ENCODE results near the gene FNDC3B.

FNDC3B gene

GRCh38 chr3:172315401-172316091 lies 276.2 kb downstream of the FNDC3B start:
- no peaks in the 10 kb centered on the region for H3F3A ChIP-seq (ENCODE audit: insufficient read depth, low read length)
- no peaks in the 10 kb centered on the region for H3K36me3 ChIP-seq (ENCODE audit: insufficient read depth, low read length)
- H3K27me3 ChIP-seq (ENCODE audit: insufficient read depth, low read length): no peaks in the 10 kb centered on the region
- TF ChIP-seq EZH2 (IDR thresholded peaks at IDR 0.05; ENCODE audit: borderline replicate concordance, low read length): no peak
- H2AFZ ChIP-seq (ENCODE audit: low read length): no peak overlapping the region
- H3K4me1 ChIP-seq (ENCODE audit: insufficient read depth, low read length, severe bottlenecking): no peaks in the 10 kb centered on the region
- H3K79me2 ChIP-seq (ENCODE audit: insufficient read depth, low read length): no peaks in the 10 kb centered on the region
- H3K4me2 ChIP-seq (ENCODE audit: low read length): no peak overlapping the region
- no peak overlapping the region for H3K27ac ChIP-seq (ENCODE audit: low read depth, low read length, poor library complexity, severe bottlenecking)
- H4K20me1 ChIP-seq (ENCODE audit: insufficient read depth, low read length): no peaks in the 10 kb centered on the region
- H3K9ac ChIP-seq (ENCODE audit: low read length): no peak overlapping the region
- no peaks in the 10 kb centered on the region for H3K9me2 ChIP-seq (ENCODE audit: low read depth, low read length)
- H3K9me3 ChIP-seq (ENCODE audit: low read length): no peaks in the 10 kb centered on the region
- no peak overlapping the region for H3K4me3 ChIP-seq (ENCODE audit: low read depth, low read length, poor library complexity, severe bottlenecking)

DNA sequence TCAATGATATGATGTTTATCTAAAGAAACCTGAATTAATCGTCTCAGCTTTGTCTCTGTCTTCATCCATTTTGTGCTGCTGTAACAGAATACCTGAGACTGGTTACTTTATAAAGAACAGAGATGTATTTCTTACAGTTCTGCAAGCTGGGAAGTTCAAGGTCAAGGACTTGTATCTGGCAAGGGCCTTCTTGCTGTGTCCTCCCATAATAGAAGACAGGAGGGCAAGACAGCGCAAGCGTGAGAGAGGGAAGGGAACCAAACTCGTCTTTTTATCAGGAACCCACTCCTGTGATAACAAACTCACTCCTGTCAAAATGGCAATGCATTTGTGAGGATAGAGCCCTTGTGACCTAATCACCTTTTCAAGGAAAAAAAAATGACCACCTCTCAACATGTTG lies 277.4 kb downstream of the FNDC3B start:
- H3K79me2 ChIP-seq (ENCODE audit: insufficient read depth, low read length): no peaks in the 10 kb centered on the region
- H3K4me1 ChIP-seq (ENCODE audit: insufficient read depth, low read length, severe bottlenecking): no peaks in the 10 kb centered on the region
- H3K9me2 ChIP-seq (ENCODE audit: low read depth, low read length): no peaks in the 10 kb centered on the region
- no peaks in the 10 kb centered on the region for H3K27me3 ChIP-seq (ENCODE audit: insufficient read depth, low read length)
- no peaks in the 10 kb centered on the region for H3K9me3 ChIP-seq (ENCODE audit: low read length)
- no peaks in the 10 kb centered on the region for H3K36me3 ChIP-seq (ENCODE audit: insufficient read depth, low read length)
- no peak overlapping the region for H3K4me3 ChIP-seq (ENCODE audit: low read depth, low read length, poor library complexity, severe bottlenecking)
- H3K4me2 ChIP-seq (ENCODE audit: low read length): no peak overlapping the region
- H4K20me1 ChIP-seq (ENCODE audit: insufficient read depth, low read length): no peaks in the 10 kb centered on the region
- H3F3A ChIP-seq (ENCODE audit: insufficient read depth, low read length): no peaks in the 10 kb centered on the region
- H3K9ac ChIP-seq (ENCODE audit: low read length): no peak overlapping the region
- TF ChIP-seq, protein P1, sequence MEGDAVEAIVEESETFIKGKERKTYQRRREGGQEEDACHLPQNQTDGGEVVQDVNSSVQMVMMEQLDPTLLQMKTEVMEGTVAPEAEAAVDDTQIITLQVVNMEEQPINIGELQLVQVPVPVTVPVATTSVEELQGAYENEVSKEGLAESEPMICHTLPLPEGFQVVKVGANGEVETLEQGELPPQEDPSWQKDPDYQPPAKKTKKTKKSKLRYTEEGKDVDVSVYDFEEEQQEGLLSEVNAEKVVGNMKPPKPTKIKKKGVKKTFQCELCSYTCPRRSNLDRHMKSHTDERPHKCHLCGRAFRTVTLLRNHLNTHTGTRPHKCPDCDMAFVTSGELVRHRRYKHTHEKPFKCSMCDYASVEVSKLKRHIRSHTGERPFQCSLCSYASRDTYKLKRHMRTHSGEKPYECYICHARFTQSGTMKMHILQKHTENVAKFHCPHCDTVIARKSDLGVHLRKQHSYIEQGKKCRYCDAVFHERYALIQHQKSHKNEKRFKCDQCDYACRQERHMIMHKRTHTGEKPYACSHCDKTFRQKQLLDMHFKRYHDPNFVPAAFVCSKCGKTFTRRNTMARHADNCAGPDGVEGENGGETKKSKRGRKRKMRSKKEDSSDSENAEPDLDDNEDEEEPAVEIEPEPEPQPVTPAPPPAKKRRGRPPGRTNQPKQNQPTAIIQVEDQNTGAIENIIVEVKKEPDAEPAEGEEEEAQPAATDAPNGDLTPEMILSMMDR (IDR thresholded peaks at IDR 0.05; ENCODE audit: low read length): no peak
- no peak for TF ChIP-seq EZH2 (IDR thresholded peaks at IDR 0.05; ENCODE audit: borderline replicate concordance, low read length)
- H2AFZ ChIP-seq (ENCODE audit: low read length): no peak overlapping the region
- H3K27ac ChIP-seq (ENCODE audit: low read depth, low read length, poor library complexity, severe bottlenecking): no peak overlapping the region

GRCh38 chr3:172317481-172317880 lies 278.1 kb downstream of the FNDC3B start:
- no peaks in the 10 kb centered on the region for H3K36me3 ChIP-seq (ENCODE audit: insufficient read depth, low read length)
- TF ChIP-seq, protein P1 (IDR thresholded peaks at IDR 0.05; ENCODE audit: low read length): no peak
- no peak overlapping the region for H3K4me3 ChIP-seq (ENCODE audit: low read depth, low read length, poor library complexity, severe bottlenecking)
- H4K20me1 ChIP-seq (ENCODE audit: insufficient read depth, low read length): no peaks in the 10 kb centered on the region
- H3K4me2 ChIP-seq (ENCODE audit: low read length): no peak overlapping the region
- no peak overlapping the region for H3K27ac ChIP-seq (ENCODE audit: low read depth, low read length, poor library complexity, severe bottlenecking)
- H3K9me3 ChIP-seq (ENCODE audit: low read length): no peaks in the 10 kb centered on the region
- no peak overlapping the region for H2AFZ ChIP-seq (ENCODE audit: low read length)
- H3K9me2 ChIP-seq (ENCODE audit: low read depth, low read length): no peaks in the 10 kb centered on the region
- no peaks in the 10 kb centered on the region for H3K79me2 ChIP-seq (ENCODE audit: insufficient read depth, low read length)
- no peaks in the 10 kb centered on the region for H3K4me1 ChIP-seq (ENCODE audit: insufficient read depth, low read length, severe bottlenecking)
- no peaks in the 10 kb centered on the region for H3F3A ChIP-seq (ENCODE audit: insufficient read depth, low read length)
- H3K9ac ChIP-seq (ENCODE audit: low read length): no peak overlapping the region
- no peaks in the 10 kb centered on the region for H3K27me3 ChIP-seq (ENCODE audit: insufficient read depth, low read length)

DNA sequence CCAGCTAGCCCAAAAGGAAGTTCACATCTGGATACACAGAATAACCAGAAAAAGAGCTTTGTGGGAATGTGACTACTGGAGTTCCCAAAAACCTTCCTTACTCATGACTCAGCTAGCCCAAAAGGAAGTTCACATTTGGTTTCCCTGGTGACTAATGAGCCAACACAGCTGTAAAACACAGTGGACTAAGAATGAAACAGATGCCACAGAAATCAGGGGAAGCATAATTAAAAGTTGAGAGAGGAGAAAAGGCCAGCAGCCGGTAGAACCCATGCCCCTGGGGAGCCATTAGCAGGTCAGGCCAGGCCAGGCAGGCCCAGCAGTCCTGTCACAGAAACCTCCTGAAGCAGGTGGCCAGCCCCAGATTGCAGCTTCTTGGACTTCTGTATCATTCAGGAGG lies 278.6 kb downstream of the FNDC3B start:
- Histone ChIP-seq H3K27ac (ENCODE audit: low read depth, low read length, poor library complexity, severe bottlenecking) (no peak overlapping the region), H3K4me1 (ENCODE audit: insufficient read depth, low read length, severe bottlenecking) (no peaks in the 10 kb centered on the region), H4K20me1 (ENCODE audit: insufficient read depth, low read length) (no peaks in the 10 kb centered on the region), H3K9me3 (ENCODE audit: low read length) (no peaks in the 10 kb centered on the region), H3K27me3 (ENCODE audit: insufficient read depth, low read length) (no peaks in the 10 kb centered on the region), H3K9me2 (ENCODE audit: low read depth, low read length) (no peaks in the 10 kb centered on the region), H3K9ac (ENCODE audit: low read length) (no peak overlapping the region), H3K4me2 (ENCODE audit: low read length) (no peak overlapping the region), H3K4me3 (ENCODE audit: low read depth, low read length, poor library complexity, severe bottlenecking) (no peak overlapping the region), H2AFZ (ENCODE audit: low read length) (no peak overlapping the region), H3K79me2 (ENCODE audit: insufficient read depth, low read length) (no peaks in the 10 kb centered on the region), H3F3A (ENCODE audit: insufficient read depth, low read length) (no peaks in the 10 kb centered on the region), H3K36me3 (ENCODE audit: insufficient read depth, low read length) (no peaks in the 10 kb centered on the region)
- TF ChIP-seq, protein P1 (IDR thresholded peaks at IDR 0.05; ENCODE audit: low read length): no peak
- TF ChIP-seq EZH2 (IDR thresholded peaks at IDR 0.05; ENCODE audit: borderline replicate concordance, low read length): no peak

Measured in OCI-LY1 (cell line).